ENCODE measurements around the gene TRIM10. TPM values are rescaled to one million over a fixed set of nuclear protein-coding genes. Genes with fewer than 3 reads are reported as not detected.
"Not testable (repeated sequence)": the region's sequence is repeated elsewhere in the genome, so short reads cannot be mapped to it uniquely, and the experiment has no call there.

Gene TRIM10
- total RNA-seq, 8 experiments from 2014 or later = 0.05 to 1.2 (median 0.17) TPM; not detected in 3

- in situ Hi-C loops (cut with MboI; ENCODE audit: low pct_unique_long_range_greater_than_20kb in 2 of 9, low sequenced_read_pairs in 9 of 9, unreplicated experiment in 9 of 9) = loop anchor here in 2 of 9 experiments (25.0 kb wide), 1 partner anchor 290 kb away; the partner anchor contains the start of gene HLA-G (in 2 of the 2)
- Histone ChIP-seq H3K4me1 (replicated peaks in 1 of 2) (no peaks in the 10 kb centered on the region), H3K4me3 (no peak overlapping the region), H3K27ac (no peak overlapping the region)
- WGBS, 10 experiments = 0 to 39% (median 11%) methylated on average over 2 to 29 of the region's 50 CpGs; no CpG with 5 or more reads in 3 of the 10 experiments
- no peak for ATAC-seq (replicated peaks in 6 of 8)
Observed at GRCh38 chr6:30127238-30128093, 33.5 kb downstream of the TRIM10 start.

- peak in 3 of 8 experiments; percentile 23 to 80 (median 71) for ATAC-seq (replicated peaks in 6 of 8)
- 6 to 70% (median 40%) methylated on average over 1 to 2 of the region's 2 CpGs; no CpG with 5 or more reads in 1 of the 10 experiments for WGBS, 10 experiments
- no peaks in the 10 kb centered on the region for H3K4me1 ChIP-seq (replicated peaks in 1 of 2)
- in situ Hi-C loops (cut with MboI; ENCODE audit: low pct_unique_long_range_greater_than_20kb in 2 of 9, low sequenced_read_pairs in 9 of 9, unreplicated experiment in 9 of 9) = loop anchor here in 1 of 9 experiments (25.0 kb wide), 1 partner anchor 260 kb away; no protein-coding TSS in a partner anchor
- no peak overlapping the region for H3K4me3 ChIP-seq
- no peak overlapping the region for H3K27ac ChIP-seq
Observed at GRCh38 chr6:30122515-30122914, 38.5 kb downstream of the TRIM10 start.

GRCh38 chr6:30121446-30122366 is 39.3 kb downstream of the TRIM10 start:
- WGBS, 10 experiments = 27 to 83% (median 59%) methylated on average over 2 to 8 of the region's 10 CpGs
- Histone ChIP-seq H3K4me1 (replicated peaks in 1 of 2) (no peaks in the 10 kb centered on the region), H3K27ac (no peak overlapping the region), H3K4me3 (no peak overlapping the region)
- in situ Hi-C loops (cut with MboI; ENCODE audit: low pct_unique_long_range_greater_than_20kb in 2 of 9, low sequenced_read_pairs in 9 of 9, unreplicated experiment in 9 of 9) = loop anchor here in 1 of 9 experiments (25.0 kb wide), 1 partner anchor 259 kb away; no protein-coding TSS in a partner anchor
- ATAC-seq (replicated peaks in 6 of 8) = no peak

- WGBS, 10 experiments = 72 to 100% (median 81%) methylated on average over 1 to 5 of the region's 5 CpGs
- not testable (repeated sequence) for H3K4me3 ChIP-seq
Observed at GRCh38 chr6:30118691-30119090, 42.3 kb downstream of the TRIM10 start.

GRCh38 chr6:30116724-30117123 is 44.3 kb downstream of the TRIM10 start:
- Histone ChIP-seq H3K4me3 (no peak overlapping the region), H3K27ac (no peak overlapping the region), H3K4me1 (replicated peaks in 1 of 2) (no peaks in the 10 kb centered on the region)
- no peak for ATAC-seq (replicated peaks in 6 of 8)
- WGBS, 10 experiments = 57 to 88% (median 73%) methylated on average over 1 to 6 of the region's 6 CpGs
- in situ Hi-C loops (cut with MboI; ENCODE audit: low pct_unique_long_range_greater_than_20kb in 2 of 9, low sequenced_read_pairs in 9 of 9, unreplicated experiment in 9 of 9) = loop anchor here in 1 of 9 experiments (25.0 kb wide), 1 partner anchor 254 kb away; no protein-coding TSS in a partner anchor

More at GRCh38 chr6:30118691-30119090, 42.3 kb downstream of the TRIM10 start:
- H3K4me1 ChIP-seq (replicated peaks in 1 of 2); H3K27ac ChIP-seq; ATAC-seq (replicated peaks in 6 of 8): not testable (repeated sequence)
- in situ Hi-C loops (cut with MboI; ENCODE audit: low pct_unique_long_range_greater_than_20kb in 2 of 9, low sequenced_read_pairs in 9 of 9, unreplicated experiment in 9 of 9) = loop anchor here in 1 of 9 experiments (25.0 kb wide), 1 partner anchor 256 kb away; no protein-coding TSS in a partner anchor

- in situ Hi-C loops (cut with MboI; ENCODE audit: low pct_unique_long_range_greater_than_20kb in 2 of 9, low sequenced_read_pairs in 9 of 9, unreplicated experiment in 9 of 9) = loop anchor here in 1 of 9 experiments (25.0 kb wide), 1 partner anchor 252 kb away; no protein-coding TSS in a partner anchor
- Histone ChIP-seq H3K4me1 (replicated peaks in 1 of 2) (no peaks in the 10 kb centered on the region), H3K4me3 (no peak overlapping the region), H3K27ac (no peak overlapping the region)
- WGBS, 10 experiments = 11 to 100% (median 70%) methylated on average over 1 of the region's 1 CpG; no CpG with 5 or more reads in 3 of the 10 experiments
- no peak for ATAC-seq (replicated peaks in 6 of 8)
Observed at GRCh38 chr6:30113841-30114240, 47.2 kb downstream of the TRIM10 start.

- 28 to 76% (median 47%) methylated on average over 1 to 3 of the region's 3 CpGs for WGBS, 10 experiments
- no peak within 1 kb of the TSS for H3K27ac ChIP-seq
- peak in 1 of 8 experiments; percentile 68 for ATAC-seq (replicated peaks in 6 of 8)
- in situ Hi-C loops (cut with MboI; ENCODE audit: low pct_unique_long_range_greater_than_20kb in 2 of 9, low sequenced_read_pairs in 9 of 9, unreplicated experiment in 9 of 9) = loop anchor here in 1 of 9 experiments (25.0 kb wide), 1 partner anchor 251 kb away; no protein-coding TSS in a partner anchor
- H3K4me1 ChIP-seq (replicated peaks in 1 of 2) = no peaks in the 10 kb centered on the region
- no peak within 1 kb of the TSS for H3K4me3 ChIP-seq
Observed at GRCh38 chr6:30113003-30113759, 47.8 kb downstream of the TRIM10 start, which contains the start of gene TRIM31. Gene TRIM31, minus strand, starts transcription at chr6:30113090. Its CDS starts 285 bp downstream, at chr6:30112805.

GRCh38 chr6:30112402-30112994 is 48.5 kb downstream of the TRIM10 start:
- Histone ChIP-seq H3K4me3 (no peak overlapping the region), H3K27ac (no peak overlapping the region), H3K4me1 (replicated peaks in 1 of 2) (no peaks in the 10 kb centered on the region)
- ATAC-seq (replicated peaks in 6 of 8) = no peak
- in situ Hi-C loops (cut with MboI; ENCODE audit: low pct_unique_long_range_greater_than_20kb in 2 of 9, low sequenced_read_pairs in 9 of 9, unreplicated experiment in 9 of 9) = loop anchor here in 1 of 9 experiments (25.0 kb wide), 1 partner anchor 250 kb away; no protein-coding TSS in a partner anchor
- 5 to 70% (median 63%) methylated on average over 1 to 9 of the region's 10 CpGs for WGBS, 10 experiments

GRCh38 chr6:30111266-30111856 is 49.6 kb downstream of the TRIM10 start:
- H3K4me3 ChIP-seq = no peak overlapping the region
- WGBS, 10 experiments = 10 to 87% (median 75%) methylated on average over 2 to 19 of the region's 27 CpGs; no CpG with 5 or more reads in 1 of the 10 experiments
- no peak for ATAC-seq (replicated peaks in 6 of 8)
- H3K4me1 ChIP-seq (replicated peaks in 1 of 2) = no peaks in the 10 kb centered on the region
- in situ Hi-C loops (cut with MboI; ENCODE audit: low pct_unique_long_range_greater_than_20kb in 2 of 9, low sequenced_read_pairs in 9 of 9, unreplicated experiment in 9 of 9) = loop anchor here in 1 of 9 experiments (25.0 kb wide), 1 partner anchor 249 kb away; no protein-coding TSS in a partner anchor
- no peak overlapping the region for H3K27ac ChIP-seq

- ATAC-seq (replicated peaks in 6 of 8) = no peak
- Histone ChIP-seq H3K4me3 (no peak overlapping the region), H3K27ac (no peak overlapping the region), H3K4me1 (replicated peaks in 1 of 2) (peaks cover 0 to 3% of the 10 kb centered on the region in 2 donors)
- 20 to 100% (median 58%) methylated on average over 1 to 2 of the region's 2 CpGs; no CpG with 5 or more reads in 3 of the 10 experiments for WGBS, 10 experiments
- in situ Hi-C loops (cut with MboI; ENCODE audit: low pct_unique_long_range_greater_than_20kb in 2 of 9, low sequenced_read_pairs in 9 of 9, unreplicated experiment in 9 of 9) = loop anchor here in 1 of 9 experiments (25.0 kb wide), 1 partner anchor 242 kb away; no protein-coding TSS in a partner anchor
Observed at GRCh38 chr6:30104661-30105060, 56.4 kb downstream of the TRIM10 start.

GRCh38 chr6:30103872-30104179 is 57.2 kb downstream of the TRIM10 start:
- peaks cover 0 to 3% of the 10 kb centered on the region in 2 donors for H3K4me1 ChIP-seq (replicated peaks in 1 of 2)
- no peak overlapping the region for H3K27ac ChIP-seq
- no peak for ATAC-seq (replicated peaks in 6 of 8)
- 27 to 100% (median 75%) methylated on average over 1 to 3 of the region's 3 CpGs; no CpG with 5 or more reads in 2 of the 10 experiments for WGBS, 10 experiments
- H3K4me3 ChIP-seq = no peak overlapping the region
- in situ Hi-C loops (cut with MboI; ENCODE audit: low pct_unique_long_range_greater_than_20kb in 2 of 9, low sequenced_read_pairs in 9 of 9, unreplicated experiment in 9 of 9) = loop anchor here in 1 of 9 experiments (25.0 kb wide), 1 partner anchor 242 kb away; no protein-coding TSS in a partner anchor
